Liver (tissue), 9 donors: ENCODE results near the gene DENND4C. TPM values are rescaled to one million over a fixed set of nuclear protein-coding genes. Genes with fewer than 3 reads are reported as not detected.

Experiments
- DNase-seq: peaks from one replicate; pipeline ENCODE4 v3.0.0-alpha.2; 2017; ENCODE audit warnings: low spot score
- H3K27ac ChIP-seq, 2 donors: one replicate each; pipeline ENCODE4 v1.7.0; 2013; ENCODE audit warnings: inconsistent platforms in 2 of 2, low read length in 2 of 2, control low read depth in 1 of 2, low read depth in 1 of 2, mild to moderate bottlenecking in 1 of 2
- H3K27me3 ChIP-seq, 4 donors: one replicate each; pipeline versions ENCODE4 v1.6.1 to v1.7.0; 2013; ENCODE audit warnings: low read length in 3 of 4, inconsistent platforms in 1 of 4, mild to moderate bottlenecking in 1 of 4, moderate library complexity in 1 of 4; ENCODE audit not compliant: control insufficient read depth in 4 of 4, insufficient read depth in 4 of 4
- H3K36me3 ChIP-seq, 4 donors: one replicate each; pipeline versions ENCODE4 v1.6.1 to v1.7.0; 2013; ENCODE audit warnings: low read length in 3 of 4, mild to moderate bottlenecking in 3 of 4, low read depth in 1 of 4, moderate library complexity in 1 of 4; ENCODE audit not compliant: control insufficient read depth in 4 of 4, insufficient read depth in 3 of 4
- H3K4me1 ChIP-seq, 4 donors: one replicate each; pipeline versions ENCODE4 v1.6.1 to v1.7.0; 2013; ENCODE audit warnings: low read length in 3 of 4, mild to moderate bottlenecking in 3 of 4, moderate library complexity in 1 of 4; ENCODE audit not compliant: control insufficient read depth in 4 of 4, insufficient read depth in 4 of 4
- H3K4me3 ChIP-seq, 3 donors: one replicate each; pipeline versions ENCODE4 v1.6.1 to v1.7.0; 2013; ENCODE audit warnings: low read length in 3 of 3, control low read depth in 1 of 3, low read depth in 1 of 3, mild to moderate bottlenecking in 1 of 3
- H3K9ac ChIP-seq, 2 donors: one replicate each; pipeline ENCODE4 v1.7.0; 2013; ENCODE audit warnings: low read length in 2 of 2, mild to moderate bottlenecking in 2 of 2, moderate library complexity in 2 of 2, control low read depth in 1 of 2, low read depth in 1 of 2
- H3K9me3 ChIP-seq, 4 donors: one replicate each; pipeline versions ENCODE4 v1.6.1 to v1.7.0; 2013; ENCODE audit warnings: low read length in 3 of 4; ENCODE audit not compliant: control insufficient read depth in 4 of 4
- ATF3 ChIP-seq: IDR thresholded peaks from 2 replicates; pipeline ENCODE4 v1.6.1; 2016; ENCODE audit warnings: antibody characterized with exemption
- CTCF ChIP-seq: fragments of 150-350 bp; IDR thresholded peaks from 2 replicates; pipeline ENCODE4 v1.5.1; 2017; ENCODE audit warnings: improper control_type of control experiment, low read depth, low read length; ENCODE audit not compliant: missing input control
- EGR1 ChIP-seq, 2 donors: IDR thresholded peaks; 2 replicates each; pipeline ENCODE4 v1.6.1; 2016 to 2018; ENCODE audit warnings: antibody characterized with exemption in 2 of 2, low read depth in 2 of 2
- FOXA1 ChIP-seq: IDR thresholded peaks from 2 replicates; pipeline ENCODE4 v1.6.1; 2016; ENCODE audit warnings: antibody characterized with exemption
- FOXA2 ChIP-seq: IDR thresholded peaks from 2 replicates; pipeline ENCODE4 v1.6.1; 2016; ENCODE audit warnings: antibody characterized with exemption
- GABPA ChIP-seq, 2 donors: IDR thresholded peaks in 1 of 2; conservative IDR thresholded peaks in 1 of 2; 2 replicates each; pipeline ENCODE4 v1.6.1; 2016; ENCODE audit warnings: antibody characterized with exemption in 2 of 2, mild to moderate bottlenecking in 1 of 2, moderate library complexity in 1 of 2
- HNF4A ChIP-seq, 2 donors: conservative IDR thresholded peaks; 2 replicates each; pipeline ENCODE4 v1.6.1; 2016; ENCODE audit warnings: antibody characterized with exemption in 2 of 2, mild to moderate bottlenecking in 2 of 2
- HNF4G ChIP-seq: IDR thresholded peaks from 2 replicates; pipeline ENCODE4 v1.6.1; 2016; ENCODE audit warnings: antibody characterized with exemption
- JUND ChIP-seq, 2 donors: IDR thresholded peaks; 2 replicates each; pipeline ENCODE4 v1.6.1; 2016; ENCODE audit warnings: antibody characterized with exemption in 2 of 2
- MAX ChIP-seq: IDR thresholded peaks from 2 replicates; pipeline ENCODE4 v1.6.1; 2016; ENCODE audit warnings: antibody characterized with exemption
- NR2F2 ChIP-seq: IDR thresholded peaks from 2 replicates; pipeline ENCODE4 v1.6.1; 2016; ENCODE audit warnings: antibody characterized with exemption
- RAD21 ChIP-seq, 2 donors: IDR thresholded peaks; 2 replicates each; pipeline ENCODE4 v1.6.1; 2016; ENCODE audit warnings: antibody characterized with exemption in 2 of 2, mild to moderate bottlenecking in 2 of 2
- RXRA ChIP-seq, 2 donors: IDR thresholded peaks; 2 replicates each; pipeline ENCODE4 v1.6.1; 2017 to 2018; ENCODE audit warnings: antibody characterized with exemption in 2 of 2, mild to moderate bottlenecking in 1 of 2
- SP1 ChIP-seq: IDR thresholded peaks from 2 replicates; pipeline ENCODE4 v1.6.1; 2018; ENCODE audit warnings: antibody characterized with exemption, mild to moderate bottlenecking
- TAF1 ChIP-seq: conservative IDR thresholded peaks from 2 replicates; pipeline ENCODE4 v1.6.1; 2016; ENCODE audit warnings: antibody characterized with exemption, mild to moderate bottlenecking
- YY1 ChIP-seq: IDR thresholded peaks from 2 replicates; pipeline ENCODE4 v1.6.1; 2016; ENCODE audit warnings: antibody characterized with exemption, mild to moderate bottlenecking
- WGBS: extraction: QIAGEN DNeasy Blood & Tissue Kit; methylation state at CpG from one replicate; pipeline ENCODE4 v1.1.7; 2013; 5-methylcytosine and 5-hydroxymethylcytosine counted together
- polyA plus RNA-seq, 2 donors: library from polyadenylated mRNA; stranded (reverse) in 1 of 2; unstranded in 1 of 2; fragments of 200-250 nt in 1 of 2; fragments of >200 nt in 1 of 2; fragmentation: Nextera tagmentation in 1 of 2; extraction: Ambion mirVana in 1 of 2; gene quantifications; one replicate each; pipeline versions ENCODE4 v1.2.1 to v1.2.3, GENCODE V29; 2013 to 2015
- total RNA-seq, 2 donors: library from RNA; depleted of rRNA; stranded (reverse); fragments of >200 nt; gene quantifications; one replicate each; pipeline ENCODE4 v1.2.3, GENCODE V29; 2014
- TF ChIP-seq, protein P1 (sequence below): IDR thresholded peaks from 2 replicates; pipeline ENCODE4 v1.6.1; 2016; ENCODE audit warnings: antibody characterized with exemption, mild to moderate bottlenecking
- donor health status: healthy.
- donor health status: healthy.
- donor health status: healthy.
- donor health status: healthy.
- donor health status: healthy.

DENND4C gene
- total and polyA plus RNA-seq, 4 donors: 6.9 to 54.9 (median 14.8) TPM

- 35% methylated on average over 6 of the region's 6 CpGs for WGBS
- Histone ChIP-seq H3K4me3 (peak overlapping the region; percentile 73 to 97 (median 88)), H3K27me3 (no peaks in the 10 kb centered on the region), H3K36me3 (peaks cover 6 to 28% (median 24%) of the 10 kb centered on the region in 4 donors), H3K9ac (peak overlapping the region; percentile 10 to 84), H3K4me1 (peaks cover 5 to 26% (median 12%) of the 10 kb centered on the region in 4 donors), H3K27ac (peak overlapping the region; percentile 76 to 79), H3K9me3 (no peaks in the 10 kb centered on the region)
- no peak for DNase-seq
- TF ChIP-seq HNF4G: no peak
- no peak for TF ChIP-seq NR2F2
- no peak for TF ChIP-seq FOXA1
- no peak for TF ChIP-seq MAX
- no peak for TF ChIP-seq SP1
- TF ChIP-seq TAF1: no peak
- TF ChIP-seq RAD21 (IDR thresholded peaks at IDR 0.05): no peak
- TF ChIP-seq GABPA (IDR thresholded peaks at IDR 0.05 in 1 of 2, conservative IDR thresholded peaks at IDR 0.05 in 1 of 2): no peak
- TF ChIP-seq, protein P1, sequence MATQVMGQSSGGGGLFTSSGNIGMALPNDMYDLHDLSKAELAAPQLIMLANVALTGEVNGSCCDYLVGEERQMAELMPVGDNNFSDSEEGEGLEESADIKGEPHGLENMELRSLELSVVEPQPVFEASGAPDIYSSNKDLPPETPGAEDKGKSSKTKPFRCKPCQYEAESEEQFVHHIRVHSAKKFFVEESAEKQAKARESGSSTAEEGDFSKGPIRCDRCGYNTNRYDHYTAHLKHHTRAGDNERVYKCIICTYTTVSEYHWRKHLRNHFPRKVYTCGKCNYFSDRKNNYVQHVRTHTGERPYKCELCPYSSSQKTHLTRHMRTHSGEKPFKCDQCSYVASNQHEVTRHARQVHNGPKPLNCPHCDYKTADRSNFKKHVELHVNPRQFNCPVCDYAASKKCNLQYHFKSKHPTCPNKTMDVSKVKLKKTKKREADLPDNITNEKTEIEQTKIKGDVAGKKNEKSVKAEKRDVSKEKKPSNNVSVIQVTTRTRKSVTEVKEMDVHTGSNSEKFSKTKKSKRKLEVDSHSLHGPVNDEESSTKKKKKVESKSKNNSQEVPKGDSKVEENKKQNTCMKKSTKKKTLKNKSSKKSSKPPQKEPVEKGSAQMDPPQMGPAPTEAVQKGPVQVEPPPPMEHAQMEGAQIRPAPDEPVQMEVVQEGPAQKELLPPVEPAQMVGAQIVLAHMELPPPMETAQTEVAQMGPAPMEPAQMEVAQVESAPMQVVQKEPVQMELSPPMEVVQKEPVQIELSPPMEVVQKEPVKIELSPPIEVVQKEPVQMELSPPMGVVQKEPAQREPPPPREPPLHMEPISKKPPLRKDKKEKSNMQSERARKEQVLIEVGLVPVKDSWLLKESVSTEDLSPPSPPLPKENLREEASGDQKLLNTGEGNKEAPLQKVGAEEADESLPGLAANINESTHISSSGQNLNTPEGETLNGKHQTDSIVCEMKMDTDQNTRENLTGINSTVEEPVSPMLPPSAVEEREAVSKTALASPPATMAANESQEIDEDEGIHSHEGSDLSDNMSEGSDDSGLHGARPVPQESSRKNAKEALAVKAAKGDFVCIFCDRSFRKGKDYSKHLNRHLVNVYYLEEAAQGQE: no peak
- no peak for TF ChIP-seq ATF3
- TF ChIP-seq FOXA2: no peak
- no peak for TF ChIP-seq CTCF
- no peak for TF ChIP-seq EGR1 (IDR thresholded peaks at IDR 0.05; ENCODE audit: low read depth in 2 of 2)
- no peak for TF ChIP-seq RXRA (IDR thresholded peaks at IDR 0.05)
- TF ChIP-seq JUND (IDR thresholded peaks at IDR 0.05): no peak
Measured at GRCh38 chr9:19380826-19381075, 150.3 kb downstream of the DENND4C start.

GRCh38 chr9:19381656-19382055, 151.2 kb downstream of the DENND4C start:
- H3K9me3 ChIP-seq: no peaks in the 10 kb centered on the region
- DNase-seq: no peak
- H3K36me3 ChIP-seq: peaks cover 4 to 19% (median 15%) of the 10 kb centered on the region in 4 donors
- H3K4me3 ChIP-seq: no peak overlapping the region
- H3K9ac ChIP-seq: no peak overlapping the region
- H3K27ac ChIP-seq: no peak overlapping the region
- WGBS: 98% methylated on average over 2 of the region's 2 CpGs
- H3K4me1 ChIP-seq: peaks cover 5 to 26% (median 12%) of the 10 kb centered on the region in 4 donors
- no peaks in the 10 kb centered on the region for H3K27me3 ChIP-seq
- TF ChIP-seq, protein P1: no peak
- TF ChIP-seq RAD21 (IDR thresholded peaks at IDR 0.05) (no peak), EGR1 (IDR thresholded peaks at IDR 0.05; ENCODE audit: low read depth in 2 of 2) (no peak), SP1 (no peak), HNF4A (conservative IDR thresholded peaks at IDR 0.05) (no peak), ATF3 (no peak), CTCF (no peak), MAX (no peak), GABPA (IDR thresholded peaks at IDR 0.05 in 1 of 2, conservative IDR thresholded peaks at IDR 0.05 in 1 of 2) (no peak), JUND (IDR thresholded peaks at IDR 0.05) (no peak), FOXA1 (no peak), FOXA2 (no peak), YY1 (no peak), NR2F2 (no peak)
